Spinal cord (tissue), 10 donors: ENCODE data around the gene CCND2. TPM values are rescaled to one million over a fixed set of nuclear protein-coding genes. Genes with fewer than 3 reads are reported as not detected.

Experiments used
- DNase-seq, 6 donors: peaks; one replicate each; pipeline versions ENCODE4 v3.0.0 to v3.0.0-alpha.2; 2013 to 2015; ENCODE audit warnings: low spot score in 6 of 6, low read depth in 4 of 6
- H3K27ac ChIP-seq: one replicate; pipeline ENCODE4 v1.5.1; 2013; ENCODE audit warnings: low read depth, low read length, control low read depth
- H3K27me3 ChIP-seq: one replicate; pipeline ENCODE4 v1.6.1; 2013; ENCODE audit warnings: low read length; ENCODE audit not compliant: control insufficient read depth, insufficient read depth
- H3K36me3 ChIP-seq: one replicate; pipeline ENCODE4 v1.6.1; 2013; ENCODE audit warnings: low read length; ENCODE audit not compliant: control insufficient read depth, insufficient read depth
- H3K4me1 ChIP-seq: one replicate; pipeline ENCODE4 v1.6.1; 2013; ENCODE audit warnings: low read length; ENCODE audit not compliant: control insufficient read depth, insufficient read depth
- H3K4me3 ChIP-seq: one replicate; pipeline ENCODE4 v1.5.1; 2013; ENCODE audit warnings: low read depth, low read length, control low read depth
- H3K9me3 ChIP-seq: one replicate; pipeline ENCODE4 v1.6.1; 2013; ENCODE audit warnings: low read length; ENCODE audit not compliant: control insufficient read depth, insufficient read depth
- whole genome bisulfite sequencing: methylation state at CpG from one replicate; pipeline ENCODE4 v1.1.5; 2013; ENCODE audit warnings: missing lambda C conversion rate; ENCODE audit not compliant: insufficient coverage; 5-methylcytosine and 5-hydroxymethylcytosine counted together
- polyA plus RNA-seq, 2 donors: library from polyadenylated mRNA; unstranded; fragments of 120-200 nt; gene quantifications; one replicate each; pipeline ENCODE4 v1.2.1, GENCODE V29; 2013; ENCODE audit not compliant: insufficient read length in 2 of 2
- total RNA-seq, 2 donors: library from RNA; depleted of rRNA in 1 of 2; stranded (reverse); fragments of 120-200 nt in 1 of 2; fragments of >200 nt in 1 of 2; gene quantifications; one replicate each; pipeline versions ENCODE4 v1.2.3 to v1.2.4, GENCODE V29; 2013 to 2014
- donor health status: healthy.

Gene CCND2
- total and polyA plus RNA-seq, 4 donors = 57.4 to 127 (median 94.7) TPM

GRCh38 chr12:4287325-4288211 is 14.0 kb downstream of the CCND2 start:
- Histone ChIP-seq H3K4me3 (no peak overlapping the region), H3K9me3 (no peaks in the 10 kb centered on the region), H3K36me3 (peaks cover 60% of the 10 kb centered on the region), H3K4me1 (peaks cover 67% of the 10 kb centered on the region), H3K27ac (no peak overlapping the region), H3K27me3 (no peaks in the 10 kb centered on the region)
- DNase-seq = peak in 1 of 6 donors; percentile 44
- 55% methylated on average over 5 of the region's 18 CpGs for WGBS

GRCh38 chr12:4288296-4289131 is 15.0 kb downstream of the CCND2 start:
- no peak overlapping the region for H3K4me3 ChIP-seq
- WGBS = 70% methylated on average over 19 of the region's 20 CpGs
- peaks cover 53% of the 10 kb centered on the region for H3K36me3 ChIP-seq
- H3K4me1 ChIP-seq = peaks cover 62% of the 10 kb centered on the region
- H3K27ac ChIP-seq = no peak overlapping the region
- no peaks in the 10 kb centered on the region for H3K27me3 ChIP-seq
- DNase-seq = peak in 1 of 6 donors; percentile 57
- no peaks in the 10 kb centered on the region for H3K9me3 ChIP-seq

- peak in 2 of 6 donors; percentile 72 for DNase-seq
- 22% methylated on average over 18 of the region's 20 CpGs for WGBS
- Histone ChIP-seq H3K27me3 (no peaks in the 10 kb centered on the region), H3K27ac (no peak overlapping the region), H3K36me3 (peaks cover 46% of the 10 kb centered on the region), H3K9me3 (no peaks in the 10 kb centered on the region), H3K4me3 (no peak overlapping the region), H3K4me1 (peaks cover 62% of the 10 kb centered on the region)
These were observed 15.8 kb downstream of the CCND2 start for GRCh38 chr12:4289231-4289878.

GRCh38 chr12:4289998-4290790 is 16.6 kb downstream of the CCND2 start:
- 64% methylated on average over 19 of the region's 28 CpGs for WGBS
- Histone ChIP-seq H3K4me1 (peaks cover 68% of the 10 kb centered on the region), H3K4me3 (no peak overlapping the region), H3K27ac (no peak overlapping the region), H3K9me3 (no peaks in the 10 kb centered on the region), H3K27me3 (no peaks in the 10 kb centered on the region), H3K36me3 (peaks cover 39% of the 10 kb centered on the region)
- peak in 2 of 6 donors; percentile 34 to 48 for DNase-seq

- Histone ChIP-seq H3K27ac (peak overlapping the region; percentile 18), H3K27me3 (no peaks in the 10 kb centered on the region), H3K4me1 (peaks cover 54% of the 10 kb centered on the region), H3K9me3 (no peaks in the 10 kb centered on the region), H3K4me3 (no peak overlapping the region), H3K36me3 (peaks cover 30% of the 10 kb centered on the region)
- DNase-seq = peak in 3 of 6 donors; percentile 59 to 94 (median 85)
- 51% methylated on average over 9 of the region's 16 CpGs for WGBS
These were observed 18.9 kb downstream of the CCND2 start for GRCh38 chr12:4292341-4293073.

GRCh38 chr12:4293299-4293965 is 19.9 kb downstream of the CCND2 start:
- H3K9me3 ChIP-seq = no peaks in the 10 kb centered on the region
- WGBS = 69% methylated on average over 10 of the region's 14 CpGs
- H3K36me3 ChIP-seq = peaks cover 30% of the 10 kb centered on the region
- H3K4me1 ChIP-seq = peaks cover 47% of the 10 kb centered on the region
- H3K27me3 ChIP-seq = no peaks in the 10 kb centered on the region
- no peak for DNase-seq
- peak overlapping the region; percentile 11 for H3K27ac ChIP-seq
- no peak overlapping the region for H3K4me3 ChIP-seq

GRCh38 chr12:4293966-4294505 is 20.5 kb downstream of the CCND2 start:
- H3K27me3 ChIP-seq = no peaks in the 10 kb centered on the region
- 20% methylated on average over 14 of the region's 16 CpGs for WGBS
- no peaks in the 10 kb centered on the region for H3K9me3 ChIP-seq
- peak in 3 of 6 donors; percentile 76 to 89 (median 88) for DNase-seq
- peaks cover 41% of the 10 kb centered on the region for H3K4me1 ChIP-seq
- H3K4me3 ChIP-seq = no peak overlapping the region
- H3K36me3 ChIP-seq = peaks cover 26% of the 10 kb centered on the region
- peak overlapping the region; percentile 11 for H3K27ac ChIP-seq

- DNase-seq = no peak
- Histone ChIP-seq H3K27ac (no peak overlapping the region), H3K36me3 (peaks cover 18% of the 10 kb centered on the region), H3K9me3 (no peaks in the 10 kb centered on the region), H3K4me1 (peaks cover 26% of the 10 kb centered on the region), H3K27me3 (no peaks in the 10 kb centered on the region), H3K4me3 (no peak overlapping the region)
- WGBS = 88% methylated on average over 4 of the region's 6 CpGs
These were observed 23.2 kb downstream of the CCND2 start for GRCh38 chr12:4296751-4297150.
